HCT116 (cell line): Measurements from ENCODE around the gene COL4A1. TPM values are rescaled to one million over a fixed set of nuclear protein-coding genes. Genes with fewer than 3 reads are reported as not detected.
A peak's percentile ranks its signal among the peaks of the same experiment; 100 is the strongest.

ENCODE experiments used
- ATAC-seq: fragments of 200-7000 bp; cut with Tn5 transposase; 2 replicates; pipeline ENCODE4 v1.9.1; 2020; ENCODE audit warnings: mild to moderate bottlenecking, moderate library complexity
- BruUV-seq: library from RNA; stranded (reverse); fragments of 400-500 nt; replicated peaks from 2 replicates; lab custom pipeline; 2021; lab: Mats Ljungman, UMichigan
- CTCF ChIA-PET: fragments of 300-600 bp; sonication (Branson Sonifier 250); formaldehyde crosslinking; loops from one replicate; lab custom pipeline; 2021; ENCODE audit warnings: antibody characterized with exemption; lab: Charles Lee
- POLR2A ChIA-PET: fragments of 300-600, 350-600 bp; sonication (Branson Sonifier 250); formaldehyde crosslinking; loops from one replicate; lab custom pipeline; 2021; ENCODE audit warnings: antibody characterized with exemption; lab: Charles Lee
- RAD21 ChIA-PET, 2 experiments: fragments of 300-600 bp; sonication (Branson Sonifier 250); formaldehyde crosslinking; loops; one replicate each; lab custom pipeline; 2023; ENCODE audit warnings: low total read pairs in 2 of 2; ENCODE audit not compliant: uncharacterized antibody in 2 of 2, unreplicated experiment in 2 of 2, low non-redundant PET in 1 of 2; lab: Charles Lee
- DNase-seq: peaks from one replicate; pipeline ENCODE4 v3.0.0-alpha.2; 2010; ENCODE audit warnings: low read depth, low spot score
- H2AFZ ChIP-seq: fragments of 200-600 bp; shearing (Covaris generic), sonication (generic); 2 replicates; pipeline ENCODE4 v1.6.1; 2017; ENCODE audit warnings: low read depth, mixed run types, mixed read lengths, antibody characterized with exemption, low read length; ENCODE audit not compliant: poor library complexity, severe bottlenecking
- H3K27ac ChIP-seq: 2 replicates; pipeline ENCODE4 v1.5.1; 2012; ENCODE audit warnings: low read depth, low read length
- H3K27me3 ChIP-seq: fragments of 200-600 bp; sonication (generic); 2 replicates; pipeline ENCODE4 v1.6.1; 2016; ENCODE audit warnings: mixed run types, low read length, mixed read lengths; ENCODE audit not compliant: insufficient read depth
- H3K36me3 ChIP-seq, 2 experiments: fragments of 200-500 bp in 1 of 2; fragments of 200-600 bp in 1 of 2; sonication (Bioruptor generic) in 1 of 2; sonication (generic) in 1 of 2; 2 replicates each; pipeline versions ENCODE4 v1.5.1 to v1.6.1; 2014 to 2016; ENCODE audit warnings: low read length in 2 of 2, inconsistent platforms in 1 of 2, mixed read lengths in 1 of 2, mixed run types in 1 of 2; ENCODE audit not compliant: insufficient read depth in 2 of 2, control insufficient read depth in 1 of 2
- H3K4me1 ChIP-seq, 2 experiments: fragments of 200-600 bp in 1 of 2; sonication (generic) in 1 of 2; 2 replicates each; pipeline versions ENCODE4 v1.5.1 to v1.6.1; 2012 to 2017; ENCODE audit warnings: low read length in 2 of 2, inconsistent platforms in 1 of 2, mild to moderate bottlenecking in 1 of 2, mixed read lengths in 1 of 2, mixed run types in 1 of 2, moderate library complexity in 1 of 2; ENCODE audit not compliant: insufficient read depth in 2 of 2, control insufficient read depth in 1 of 2
- H3K4me2 ChIP-seq: fragments of 200-600 bp; sonication (generic); 2 replicates; pipeline ENCODE4 v1.6.1; 2017; ENCODE audit warnings: mixed run types, low read length, mixed read lengths
- H3K4me3 ChIP-seq, 2 experiments: fragments of 200-600 bp in 1 of 2; sonication (generic) in 1 of 2; replicated peaks in 1 of 2; 2 replicates each; pipeline ENCODE4 v1.5.1; 2011 to 2016; ENCODE audit warnings: low read length in 2 of 2, control low read depth in 1 of 2, low read depth in 1 of 2, mild to moderate bottlenecking in 1 of 2, mixed read lengths in 1 of 2, mixed run types in 1 of 2
- H3K79me2 ChIP-seq: fragments of 200-600 bp; sonication (generic); 2 replicates; pipeline ENCODE4 v1.6.1; 2017; ENCODE audit warnings: mild to moderate bottlenecking, mixed run types, low read length, moderate library complexity, mixed read lengths; ENCODE audit not compliant: insufficient read depth
- H3K9ac ChIP-seq: fragments of 200-600 bp; sonication (generic); 2 replicates; pipeline ENCODE4 v1.6.1; 2016; ENCODE audit warnings: low read length, mixed read lengths
- H3K9me2 ChIP-seq: fragments of 200-600 bp; sonication (generic), shearing (Covaris generic); 2 replicates; pipeline ENCODE4 v1.6.1; 2017; ENCODE audit warnings: mixed run types, mild to moderate bottlenecking, moderate library complexity; ENCODE audit not compliant: insufficient read depth
- H3K9me3 ChIP-seq, 2 experiments: fragments of 200-500 bp in 1 of 2; fragments of 200-600 bp in 1 of 2; sonication (Bioruptor generic) in 1 of 2; sonication (generic) in 1 of 2; 2 replicates each; pipeline ENCODE4 v1.6.1; 2014 to 2017; ENCODE audit warnings: low read length in 2 of 2, mixed read lengths in 2 of 2, inconsistent platforms in 1 of 2, low read depth in 1 of 2, mild to moderate bottlenecking in 1 of 2, mixed run types in 1 of 2, moderate library complexity in 1 of 2; ENCODE audit not compliant: control insufficient read depth in 1 of 2, insufficient read depth in 1 of 2
- H4K20me1 ChIP-seq: fragments of 200-600 bp; sonication (generic), shearing (Covaris generic); 2 replicates; pipeline ENCODE4 v1.6.1; 2017; ENCODE audit warnings: mixed run types, mild to moderate bottlenecking, moderate library complexity; ENCODE audit not compliant: insufficient read depth
- EGR1 ChIP-seq: IDR thresholded peaks from 2 replicates; pipeline ENCODE4 v1.6.1; 2012; ENCODE audit warnings: low read depth
- ELF1 ChIP-seq: IDR thresholded peaks from 2 replicates; pipeline ENCODE4 v1.6.1; 2012; ENCODE audit warnings: low read depth, borderline replicate concordance
- EZH2 ChIP-seq: fragments of 200-600 bp; sonication (generic); IDR thresholded peaks from 2 replicates; pipeline ENCODE4 v1.6.1; 2017; ENCODE audit warnings: antibody characterized with exemption, mixed run types
- FOSL1 ChIP-seq: IDR thresholded peaks from 2 replicates; pipeline ENCODE4 v1.6.1; 2012; ENCODE audit warnings: low read depth
- JUND ChIP-seq: IDR thresholded peaks from 2 replicates; pipeline ENCODE4 v1.6.1; 2012
- POLR2A ChIP-seq: IDR thresholded peaks from 2 replicates; pipeline ENCODE4 v1.7.0; 2011; ENCODE audit warnings: borderline replicate concordance; ENCODE audit not compliant: insufficient read depth, insufficient read length; ENCODE audit errors: extremely low read depth
- RAD21 ChIP-seq: IDR thresholded peaks from 2 replicates; pipeline ENCODE4 v1.6.1; 2012; ENCODE audit warnings: low read depth, mild to moderate bottlenecking
- SIN3A ChIP-seq: IDR thresholded peaks from 2 replicates; pipeline ENCODE4 v1.6.1; 2012; ENCODE audit warnings: low read depth
- SP1 ChIP-seq: IDR thresholded peaks from 2 replicates; pipeline ENCODE4 v1.6.1; 2012; ENCODE audit warnings: low read depth
- SRF ChIP-seq: IDR thresholded peaks from 2 replicates; pipeline ENCODE4 v1.6.1; 2012; ENCODE audit warnings: low read depth
- TCF7L2 ChIP-seq: IDR thresholded peaks from 2 replicates; pipeline ENCODE4 v1.7.0; 2011; ENCODE audit warnings: borderline replicate concordance, inconsistent platforms; ENCODE audit not compliant: insufficient read depth, insufficient read length; ENCODE audit errors: extremely low read depth
- YY1 ChIP-seq: IDR thresholded peaks from 2 replicates; pipeline ENCODE4 v1.6.1; 2011; ENCODE audit warnings: low read length, low read depth, moderate library complexity, mild to moderate bottlenecking; ENCODE audit not compliant: insufficient replicate concordance; ENCODE audit errors: extremely low read depth
- intact Hi-C: fragments of 100-400 bp; cut with micrococcal nuclease; formaldehyde crosslinking; loops from 2 replicates; pipeline ENCODE4 v1.10.0; 2022
- total RNA-seq: library from RNA; stranded (reverse); gene quantifications from one replicate; pipeline ENCODE4 v1.2.1, GENCODE V29; 2021; ENCODE audit not compliant: unreplicated experiment
- TF ChIP-seq, protein P1 (sequence below): IDR thresholded peaks from 2 replicates; pipeline ENCODE4 v1.6.1; 2012
- TF ChIP-seq, protein P2 (sequence below): IDR thresholded peaks from 2 replicates; pipeline ENCODE4 v1.6.1; 2012; ENCODE audit warnings: low read depth
- TF ChIP-seq, protein P3 (sequence below): IDR thresholded peaks from 2 replicates; pipeline ENCODE4 v1.6.1; 2012
- TF ChIP-seq, protein P4 (sequence below): IDR thresholded peaks from 2 replicates; pipeline ENCODE4 v1.6.1; 2011; ENCODE audit warnings: mild to moderate bottlenecking, low read length, moderate library complexity; ENCODE audit not compliant: insufficient replicate concordance; ENCODE audit errors: extremely low read depth
- TF ChIP-seq, protein P5 (sequence below), 3 experiments: fragments of 200-600 bp in 1 of 3; sonication (generic) in 1 of 3; IDR thresholded peaks in 2 of 3; conservative IDR thresholded peaks in 1 of 3; 2 replicates each; pipeline ENCODE4 v1.5.1; 2012 to 2017; ENCODE audit warnings: low read depth in 2 of 3, low read length in 2 of 3, antibody characterized with exemption in 1 of 3, borderline replicate concordance in 1 of 3, control low read depth in 1 of 3, mild to moderate bottlenecking in 1 of 3, mixed read lengths in 1 of 3, mixed run types in 1 of 3, moderate library complexity in 1 of 3; ENCODE audit not compliant: insufficient read depth in 1 of 3

Gene COL4A1
- total RNA-seq, 1 experiment from 2014 or later, result 0.57 TPM

DNA sequence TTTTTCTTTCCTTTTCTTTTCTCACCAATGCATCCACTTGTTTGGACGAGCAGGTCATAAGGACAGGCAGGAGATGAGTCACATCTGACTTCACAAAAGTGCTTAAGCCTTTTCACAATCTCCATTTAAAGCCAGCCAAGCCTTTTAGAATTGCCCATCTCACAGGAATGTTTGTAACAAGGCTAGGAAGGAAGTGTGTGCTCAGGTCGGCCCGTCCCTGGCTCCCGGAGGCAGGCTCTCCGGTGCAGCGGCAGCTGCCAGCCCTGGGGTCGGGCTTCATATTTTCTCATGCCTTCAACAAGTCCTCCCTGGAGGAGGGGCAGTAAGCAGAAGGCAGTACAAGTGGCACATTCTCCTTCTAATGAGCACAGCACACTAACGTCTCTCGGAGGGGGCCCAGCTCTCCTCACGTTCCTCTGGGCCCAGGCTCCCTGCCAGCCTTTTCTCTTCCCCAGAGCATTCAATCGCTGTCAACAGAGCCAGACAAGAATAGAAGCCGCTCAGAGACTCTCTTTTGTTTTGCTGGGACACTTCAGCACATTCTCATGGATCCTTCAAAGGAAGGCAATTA is 180.5 kb downstream of the COL4A1 start:
- intact Hi-C loops, result no loop called here
- no peak overlapping the region for H3K27ac ChIP-seq
- no peak overlapping the region for H2AFZ ChIP-seq
- ATAC-seq, result no peak
- ChIA-PET RAD21 (no interaction called here), POLR2A (no interaction called here)
- DNase-seq, result no peak
- no peaks in the 10 kb centered on the region for H3K36me3 ChIP-seq
- TF ChIP-seq, protein P1, sequence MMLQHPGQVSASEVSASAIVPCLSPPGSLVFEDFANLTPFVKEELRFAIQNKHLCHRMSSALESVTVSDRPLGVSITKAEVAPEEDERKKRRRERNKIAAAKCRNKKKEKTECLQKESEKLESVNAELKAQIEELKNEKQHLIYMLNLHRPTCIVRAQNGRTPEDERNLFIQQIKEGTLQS, result no peak
- TF ChIP-seq ELF1 (no peak), YY1 (no peak), SP1 (no peak), RAD21 (no peak), EGR1 (no peak), TCF7L2 (no peak), FOSL1 (no peak), EZH2 (no peak), SIN3A (no peak), JUND (no peak; the same call in 1 of the 2 replicates), POLR2A (no peak), SRF (no peak)
- TF ChIP-seq, protein P2, sequence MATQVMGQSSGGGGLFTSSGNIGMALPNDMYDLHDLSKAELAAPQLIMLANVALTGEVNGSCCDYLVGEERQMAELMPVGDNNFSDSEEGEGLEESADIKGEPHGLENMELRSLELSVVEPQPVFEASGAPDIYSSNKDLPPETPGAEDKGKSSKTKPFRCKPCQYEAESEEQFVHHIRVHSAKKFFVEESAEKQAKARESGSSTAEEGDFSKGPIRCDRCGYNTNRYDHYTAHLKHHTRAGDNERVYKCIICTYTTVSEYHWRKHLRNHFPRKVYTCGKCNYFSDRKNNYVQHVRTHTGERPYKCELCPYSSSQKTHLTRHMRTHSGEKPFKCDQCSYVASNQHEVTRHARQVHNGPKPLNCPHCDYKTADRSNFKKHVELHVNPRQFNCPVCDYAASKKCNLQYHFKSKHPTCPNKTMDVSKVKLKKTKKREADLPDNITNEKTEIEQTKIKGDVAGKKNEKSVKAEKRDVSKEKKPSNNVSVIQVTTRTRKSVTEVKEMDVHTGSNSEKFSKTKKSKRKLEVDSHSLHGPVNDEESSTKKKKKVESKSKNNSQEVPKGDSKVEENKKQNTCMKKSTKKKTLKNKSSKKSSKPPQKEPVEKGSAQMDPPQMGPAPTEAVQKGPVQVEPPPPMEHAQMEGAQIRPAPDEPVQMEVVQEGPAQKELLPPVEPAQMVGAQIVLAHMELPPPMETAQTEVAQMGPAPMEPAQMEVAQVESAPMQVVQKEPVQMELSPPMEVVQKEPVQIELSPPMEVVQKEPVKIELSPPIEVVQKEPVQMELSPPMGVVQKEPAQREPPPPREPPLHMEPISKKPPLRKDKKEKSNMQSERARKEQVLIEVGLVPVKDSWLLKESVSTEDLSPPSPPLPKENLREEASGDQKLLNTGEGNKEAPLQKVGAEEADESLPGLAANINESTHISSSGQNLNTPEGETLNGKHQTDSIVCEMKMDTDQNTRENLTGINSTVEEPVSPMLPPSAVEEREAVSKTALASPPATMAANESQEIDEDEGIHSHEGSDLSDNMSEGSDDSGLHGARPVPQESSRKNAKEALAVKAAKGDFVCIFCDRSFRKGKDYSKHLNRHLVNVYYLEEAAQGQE, result no peak
- TF ChIP-seq, protein P3, sequence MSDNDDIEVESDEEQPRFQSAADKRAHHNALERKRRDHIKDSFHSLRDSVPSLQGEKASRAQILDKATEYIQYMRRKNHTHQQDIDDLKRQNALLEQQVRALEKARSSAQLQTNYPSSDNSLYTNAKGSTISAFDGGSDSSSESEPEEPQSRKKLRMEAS, result no peak
- TF ChIP-seq, protein P4, sequence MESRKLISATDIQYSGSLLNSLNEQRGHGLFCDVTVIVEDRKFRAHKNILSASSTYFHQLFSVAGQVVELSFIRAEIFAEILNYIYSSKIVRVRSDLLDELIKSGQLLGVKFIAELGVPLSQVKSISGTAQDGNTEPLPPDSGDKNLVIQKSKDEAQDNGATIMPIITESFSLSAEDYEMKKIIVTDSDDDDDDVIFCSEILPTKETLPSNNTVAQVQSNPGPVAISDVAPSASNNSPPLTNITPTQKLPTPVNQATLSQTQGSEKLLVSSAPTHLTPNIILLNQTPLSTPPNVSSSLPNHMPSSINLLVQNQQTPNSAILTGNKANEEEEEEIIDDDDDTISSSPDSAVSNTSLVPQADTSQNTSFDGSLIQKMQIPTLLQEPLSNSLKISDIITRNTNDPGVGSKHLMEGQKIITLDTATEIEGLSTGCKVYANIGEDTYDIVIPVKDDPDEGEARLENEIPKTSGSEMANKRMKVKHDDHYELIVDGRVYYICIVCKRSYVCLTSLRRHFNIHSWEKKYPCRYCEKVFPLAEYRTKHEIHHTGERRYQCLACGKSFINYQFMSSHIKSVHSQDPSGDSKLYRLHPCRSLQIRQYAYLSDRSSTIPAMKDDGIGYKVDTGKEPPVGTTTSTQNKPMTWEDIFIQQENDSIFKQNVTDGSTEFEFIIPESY, result no peak
- TF ChIP-seq, protein P5, sequence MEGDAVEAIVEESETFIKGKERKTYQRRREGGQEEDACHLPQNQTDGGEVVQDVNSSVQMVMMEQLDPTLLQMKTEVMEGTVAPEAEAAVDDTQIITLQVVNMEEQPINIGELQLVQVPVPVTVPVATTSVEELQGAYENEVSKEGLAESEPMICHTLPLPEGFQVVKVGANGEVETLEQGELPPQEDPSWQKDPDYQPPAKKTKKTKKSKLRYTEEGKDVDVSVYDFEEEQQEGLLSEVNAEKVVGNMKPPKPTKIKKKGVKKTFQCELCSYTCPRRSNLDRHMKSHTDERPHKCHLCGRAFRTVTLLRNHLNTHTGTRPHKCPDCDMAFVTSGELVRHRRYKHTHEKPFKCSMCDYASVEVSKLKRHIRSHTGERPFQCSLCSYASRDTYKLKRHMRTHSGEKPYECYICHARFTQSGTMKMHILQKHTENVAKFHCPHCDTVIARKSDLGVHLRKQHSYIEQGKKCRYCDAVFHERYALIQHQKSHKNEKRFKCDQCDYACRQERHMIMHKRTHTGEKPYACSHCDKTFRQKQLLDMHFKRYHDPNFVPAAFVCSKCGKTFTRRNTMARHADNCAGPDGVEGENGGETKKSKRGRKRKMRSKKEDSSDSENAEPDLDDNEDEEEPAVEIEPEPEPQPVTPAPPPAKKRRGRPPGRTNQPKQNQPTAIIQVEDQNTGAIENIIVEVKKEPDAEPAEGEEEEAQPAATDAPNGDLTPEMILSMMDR (IDR thresholded peaks at IDR 0.05 in 2 of 3, conservative IDR thresholded peaks at IDR 0.05 in 1 of 3; ENCODE audit: borderline replicate concordance in 1 of 3, insufficient read depth in 1 of 3, low read depth in 2 of 3, low read length in 2 of 3), result no peak
- TF ChIP-seq, all 23 proteins: peak for 0
- H3K4me1 ChIP-seq, result peaks cover 2 to 10% of the 10 kb centered on the region in 2 experiments; a peak in 1 of 4 replicates
- no peak overlapping the region for H3K4me3 ChIP-seq
- CTCF ChIA-PET, result no interaction called here
- BruUV-seq, result no TSS peak
- no peaks in the 10 kb centered on the region for H3K27me3 ChIP-seq
- no peaks in the 10 kb centered on the region for H3K79me2 ChIP-seq
- no peak overlapping the region for H3K9ac ChIP-seq
- no peaks in the 10 kb centered on the region for H3K9me3 ChIP-seq
- 0 out of 2 replicates have a peak overlapping the region, but pooled peaks have one; percentile 23 for H3K4me2 ChIP-seq
- no peaks in the 10 kb centered on the region for H4K20me1 ChIP-seq
- no peaks in the 10 kb centered on the region for H3K9me2 ChIP-seq
